C4-2B (cell line): ENCODE results near the gene DOC2B.

ENCODE experiments used
- H3K27ac ChIP-seq: fragments of 450-650 bp; 2 replicates; pipeline ENCODE4 v1.5.1; 2017
- CTCF ChIP-seq: fragments of 450-650 bp; conservative IDR thresholded peaks from 2 replicates; pipeline ENCODE4 v1.5.1; 2017; ENCODE audit warnings: mild to moderate bottlenecking
- ZFX ChIP-seq: fragments of 450-650 bp; IDR thresholded peaks from 2 replicates; pipeline ENCODE4 v1.6.1; 2017

The DOC2B gene

DNA sequence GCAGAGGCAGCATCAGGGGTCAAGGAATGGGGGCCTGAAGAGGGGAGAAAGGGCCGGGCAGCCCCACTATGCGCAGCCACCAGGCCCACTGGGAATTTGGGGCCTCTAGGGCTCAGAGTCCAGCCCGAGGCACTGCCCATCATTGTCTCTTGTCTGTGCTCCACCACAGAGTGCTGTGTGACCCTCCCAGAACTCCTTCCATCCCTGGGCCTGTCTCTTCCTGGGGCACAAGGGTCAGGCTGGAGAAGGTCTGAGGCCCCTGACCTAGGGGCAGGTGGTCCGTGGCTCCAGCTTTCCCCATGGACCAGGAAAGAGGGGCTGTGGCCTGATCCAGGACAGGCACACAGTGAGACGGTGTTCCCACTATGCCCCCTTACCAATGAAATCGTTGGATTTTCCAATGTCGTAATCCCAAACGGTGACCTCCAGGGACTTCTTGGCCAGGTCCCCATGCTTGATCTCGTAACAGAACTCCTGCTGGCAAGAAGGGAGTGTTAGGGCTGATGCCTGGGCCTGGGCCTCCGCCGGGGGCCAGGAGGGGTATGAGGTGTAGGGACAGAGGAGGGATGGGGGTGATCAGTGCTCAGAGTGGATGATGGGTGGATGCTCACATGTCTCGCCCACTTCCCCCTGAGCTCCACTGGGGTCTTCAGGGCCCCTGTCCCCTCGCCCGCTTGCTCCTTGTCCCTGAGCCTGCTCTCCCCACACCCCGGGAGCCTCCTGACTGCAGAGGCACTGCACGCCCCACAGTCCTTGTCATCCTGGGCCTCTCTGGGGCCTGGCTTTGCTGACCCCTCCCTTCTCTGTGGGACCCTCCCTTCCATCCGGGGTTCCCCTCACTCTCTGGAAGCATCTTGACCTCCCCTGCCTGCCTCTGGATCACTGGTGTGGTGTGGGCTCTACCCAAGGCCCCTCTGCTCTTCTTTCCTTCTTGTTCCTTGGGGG, 33.4 kb downstream of the DOC2B start:
- H3K27ac ChIP-seq, result no peak overlapping the region
- no peak for TF ChIP-seq CTCF
- TF ChIP-seq ZFX, result no peak

DNA sequence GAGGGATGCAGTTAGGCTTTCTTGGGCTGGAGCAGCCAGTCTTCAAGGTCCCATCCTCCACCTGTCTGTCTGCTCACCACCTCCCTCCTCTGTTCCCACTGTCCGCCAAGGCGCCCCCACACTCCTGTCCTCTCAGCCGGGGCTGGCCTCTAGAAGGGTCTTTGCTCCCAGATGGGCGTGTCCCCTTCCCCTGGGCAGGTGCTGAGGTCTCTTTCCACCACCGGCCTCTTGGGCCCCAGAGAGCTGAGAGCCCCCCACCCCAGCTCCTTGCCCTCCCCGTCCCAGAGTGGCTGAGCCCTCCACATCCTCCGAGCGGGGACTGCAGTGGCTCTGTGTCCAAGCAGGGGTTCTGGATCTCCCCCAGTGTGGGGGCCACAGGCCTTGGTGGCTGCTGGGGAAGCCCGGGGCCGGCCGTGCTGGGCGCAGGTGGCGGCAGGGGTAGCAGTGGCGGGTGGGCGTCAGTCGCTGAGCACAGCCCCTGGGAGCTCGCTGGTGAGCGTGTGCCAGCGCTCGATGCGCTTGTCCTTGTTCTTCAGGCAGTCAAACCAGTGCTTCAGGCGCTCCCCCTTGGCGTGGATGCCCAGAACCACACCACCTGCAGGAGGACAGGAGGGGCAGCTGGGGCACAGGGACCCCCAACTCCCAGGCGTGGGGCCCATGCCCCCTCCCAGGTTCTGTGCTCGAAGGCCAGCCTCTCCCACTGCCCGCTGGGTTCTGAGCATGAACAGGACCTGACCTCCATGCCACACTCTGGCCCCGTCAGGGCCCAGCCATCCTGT, 34.3 kb downstream of the DOC2B start:
- no peak for TF ChIP-seq ZFX
- TF ChIP-seq CTCF, result no peak
- H3K27ac ChIP-seq, result no peak overlapping the region

GRCh38 chr17:146546-146945, 34.9 kb downstream of the DOC2B start:
- no peak overlapping the region for H3K27ac ChIP-seq
- TF ChIP-seq ZFX, result no peak
- no peak for TF ChIP-seq CTCF

DNA sequence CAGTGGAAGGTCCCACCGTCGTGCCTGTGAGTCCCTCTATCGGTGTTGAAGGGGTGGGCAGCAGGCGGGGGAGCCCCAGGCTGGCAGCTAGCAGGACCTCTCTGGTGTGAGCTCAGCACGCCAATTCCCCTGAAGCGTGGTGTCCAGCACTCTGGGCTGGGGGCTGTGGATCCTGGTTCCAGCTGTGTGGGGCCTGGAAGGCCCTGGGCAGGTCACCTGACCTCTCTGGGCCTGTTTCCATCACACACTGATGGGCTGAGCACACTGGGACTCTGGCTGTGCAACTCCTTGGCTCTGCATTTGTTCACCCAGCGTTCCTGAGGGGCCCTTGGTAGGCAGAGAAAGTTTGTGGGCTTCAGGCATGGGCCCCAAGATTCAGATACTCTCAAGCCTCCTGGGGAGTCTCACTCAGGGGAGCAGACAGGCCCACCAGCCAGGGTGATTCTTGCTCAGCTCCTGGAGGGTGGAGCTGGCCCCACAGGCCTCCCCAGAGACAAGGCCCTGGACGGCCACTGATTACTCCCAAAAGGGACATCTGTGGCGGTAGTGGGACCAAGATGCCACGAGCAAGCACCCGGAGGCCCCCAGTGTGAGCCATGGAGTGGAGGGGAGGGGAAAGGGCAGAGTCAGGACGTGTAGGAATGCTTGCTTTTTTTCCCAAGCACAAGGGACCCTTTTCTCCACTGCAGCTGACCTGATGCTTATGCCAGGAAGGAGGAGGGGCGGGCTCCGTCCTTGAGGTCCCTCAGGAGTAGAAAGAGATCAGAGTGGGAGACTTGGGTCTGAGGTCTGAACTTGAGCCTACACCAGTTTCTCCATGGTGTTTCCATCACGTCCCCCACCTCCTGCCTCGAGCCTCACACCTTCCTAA, 35.5 kb downstream of the DOC2B start:
- TF ChIP-seq CTCF (no peak), ZFX (no peak)
- H3K27ac ChIP-seq, result no peak overlapping the region

- TF ChIP-seq ZFX, result no peak
- TF ChIP-seq CTCF, result no peak
- H3K27ac ChIP-seq, result no peak overlapping the region
These were observed 36.3 kb downstream of the DOC2B start for GRCh38 chr17:144936-145670.

DNA sequence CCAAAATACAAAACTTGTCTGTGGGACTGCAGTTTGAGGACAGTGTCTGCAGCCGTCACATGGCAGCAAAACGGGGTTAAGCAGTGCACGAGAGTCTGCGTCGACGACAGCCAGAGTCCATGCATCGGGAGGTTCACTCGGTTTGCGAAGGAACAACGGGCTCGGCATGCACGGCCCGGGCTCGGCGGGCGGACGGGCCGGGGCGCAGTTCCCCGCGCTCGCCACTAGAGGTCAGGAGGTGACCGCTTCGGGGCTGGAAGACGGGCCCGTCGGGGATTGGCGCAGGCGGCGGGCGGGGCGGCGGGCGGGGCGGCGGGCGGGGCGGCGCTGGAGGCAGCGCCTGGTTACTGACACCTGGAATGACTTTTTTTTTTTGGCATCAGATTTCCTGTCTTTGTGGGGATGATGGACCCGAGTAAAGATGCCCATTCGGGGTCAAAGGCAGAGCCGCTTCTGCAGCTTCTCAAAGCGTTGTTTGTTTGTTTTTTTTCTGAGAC, 37.6 kb downstream of the DOC2B start:
- TF ChIP-seq CTCF, result peak; percentile 97
- TF ChIP-seq ZFX, result no peak

More for the DNA sequence above, 37.6 kb downstream of the DOC2B start:
- no peak overlapping the region for H3K27ac ChIP-seq
